ENCODE data around the gene AMN. TPM values are rescaled to one million over a fixed set of nuclear protein-coding genes. Genes with fewer than 3 reads are reported as not detected.

Gene AMN
- total RNA-seq, 2 donors from 2014 or later = 1.9 to 3.2 TPM

DNA sequence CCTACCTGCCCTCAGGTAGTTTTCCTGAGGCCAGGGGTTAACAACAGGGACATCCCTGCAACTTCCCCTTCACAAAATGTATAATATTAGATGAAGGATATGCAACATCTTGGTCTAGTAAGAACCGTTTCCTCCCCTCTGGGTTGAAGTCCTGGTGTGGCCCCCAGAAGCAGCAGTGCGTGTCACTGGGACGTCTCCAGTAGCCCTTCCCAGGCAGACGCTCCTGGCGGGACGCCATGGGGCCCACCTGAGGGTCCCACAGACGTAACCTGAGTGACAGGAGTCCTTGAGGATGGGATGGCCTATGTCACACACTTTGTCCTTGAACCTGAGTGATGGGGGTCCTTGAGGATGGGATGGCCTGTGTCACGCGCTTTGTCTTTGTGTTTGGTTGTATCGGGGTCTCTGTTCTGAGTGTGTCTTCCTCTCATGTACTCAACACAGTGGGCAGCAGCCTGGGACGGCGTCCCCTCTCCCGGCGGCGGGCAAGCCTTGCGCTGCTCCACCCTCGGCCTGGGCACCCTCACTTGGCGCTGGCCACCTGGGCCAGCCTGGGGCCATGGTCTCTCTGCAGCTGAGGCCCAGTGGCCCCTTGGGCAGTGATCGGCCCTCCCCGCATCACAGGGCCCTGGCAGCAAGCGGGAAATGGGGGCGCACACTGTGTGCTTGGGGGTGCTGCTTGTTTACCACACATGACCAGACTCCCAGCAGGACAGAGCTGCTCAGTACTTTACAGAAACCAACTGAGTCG is 14.3 kb upstream of the AMN start:
- Histone ChIP-seq H3K27me3 (ENCODE audit: control insufficient read depth, insufficient read depth, low read length, poor library complexity, severe bottlenecking) (no peaks in the 10 kb centered on the region), H3K9me3 (ENCODE audit: control insufficient read depth, low read length) (peaks cover 22% of the 10 kb centered on the region), H3K4me3 (ENCODE audit: low read length) (no peak overlapping the region), H3K27ac (ENCODE audit: low read depth, low read length) (no peak overlapping the region), H3K36me3 (ENCODE audit: control insufficient read depth, insufficient read depth, low read length) (peaks cover 24% of the 10 kb centered on the region), H3K4me1 (ENCODE audit: control insufficient read depth, insufficient read depth, low read length) (no peaks in the 10 kb centered on the region), H3K9ac (ENCODE audit: extremely low read depth, low read length, poor library complexity, severe bottlenecking) (no peak overlapping the region)
- TF ChIP-seq, protein P1, sequence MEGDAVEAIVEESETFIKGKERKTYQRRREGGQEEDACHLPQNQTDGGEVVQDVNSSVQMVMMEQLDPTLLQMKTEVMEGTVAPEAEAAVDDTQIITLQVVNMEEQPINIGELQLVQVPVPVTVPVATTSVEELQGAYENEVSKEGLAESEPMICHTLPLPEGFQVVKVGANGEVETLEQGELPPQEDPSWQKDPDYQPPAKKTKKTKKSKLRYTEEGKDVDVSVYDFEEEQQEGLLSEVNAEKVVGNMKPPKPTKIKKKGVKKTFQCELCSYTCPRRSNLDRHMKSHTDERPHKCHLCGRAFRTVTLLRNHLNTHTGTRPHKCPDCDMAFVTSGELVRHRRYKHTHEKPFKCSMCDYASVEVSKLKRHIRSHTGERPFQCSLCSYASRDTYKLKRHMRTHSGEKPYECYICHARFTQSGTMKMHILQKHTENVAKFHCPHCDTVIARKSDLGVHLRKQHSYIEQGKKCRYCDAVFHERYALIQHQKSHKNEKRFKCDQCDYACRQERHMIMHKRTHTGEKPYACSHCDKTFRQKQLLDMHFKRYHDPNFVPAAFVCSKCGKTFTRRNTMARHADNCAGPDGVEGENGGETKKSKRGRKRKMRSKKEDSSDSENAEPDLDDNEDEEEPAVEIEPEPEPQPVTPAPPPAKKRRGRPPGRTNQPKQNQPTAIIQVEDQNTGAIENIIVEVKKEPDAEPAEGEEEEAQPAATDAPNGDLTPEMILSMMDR (conservative IDR thresholded peaks at IDR 0.05) = no peak
- Mint-ChIP-seq H3K36me3 (ENCODE audit: low read depth) (peaks cover 43% of the 10 kb centered on the region), H3K4me1 (peaks cover under 1% of the 10 kb centered on the region), H3K27me3 (ENCODE audit: insufficient read depth) (no peaks in the 10 kb centered on the region), H3K27ac (no peak overlapping the region), H3K4me3 (no peak overlapping the region), H3K9me3 (peaks cover 27% of the 10 kb centered on the region)
- DNase-seq = no peak
- WGBS, 2 experiments (ENCODE audit: insufficient coverage in 1 of 2, insufficient read length in 1 of 2) = 95 to 97% methylated on average over 10 to 23 of the region's 23 CpGs

DNA sequence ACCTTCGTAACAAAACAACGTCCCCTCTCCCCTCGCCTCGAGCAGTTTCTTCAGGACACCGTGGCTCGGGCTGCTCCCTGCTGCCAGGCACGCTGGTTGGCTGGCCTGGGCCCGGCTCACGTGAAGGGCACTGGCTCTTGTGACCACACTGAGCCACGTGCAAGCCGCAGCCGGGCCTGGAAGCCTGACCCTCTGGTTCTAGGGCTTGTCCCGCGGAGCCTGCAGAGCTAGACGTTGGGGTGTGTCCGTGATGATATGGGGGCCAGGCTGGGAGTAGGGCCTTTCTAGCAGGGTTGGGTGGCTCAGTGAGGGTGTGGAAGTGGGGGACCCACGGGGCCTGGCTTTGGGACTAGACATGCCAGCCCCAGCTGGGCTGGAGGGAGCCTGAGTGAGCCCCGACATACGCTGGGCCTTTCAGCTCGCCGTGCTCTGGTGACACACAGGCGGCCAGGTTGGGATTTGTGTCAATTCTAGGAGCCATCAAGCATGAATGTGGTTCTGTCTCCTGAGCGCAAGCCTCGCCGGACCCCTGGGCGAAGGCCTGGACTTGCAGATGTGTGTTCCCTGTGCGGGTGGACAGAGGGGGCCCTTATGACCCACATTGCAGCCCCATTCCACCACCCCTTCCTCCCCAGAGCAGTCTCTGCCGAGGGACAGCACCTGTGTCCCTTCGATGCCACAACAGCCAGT is 13.6 kb upstream of the AMN start:
- Mint-ChIP-seq H3K4me1 (no peaks in the 10 kb centered on the region), H3K9me3 (peaks cover 27% of the 10 kb centered on the region), H3K27me3 (ENCODE audit: insufficient read depth) (no peaks in the 10 kb centered on the region), H3K4me3 (no peak overlapping the region), H3K27ac (peak overlapping the region; percentile 30), H3K36me3 (ENCODE audit: low read depth) (peaks cover 37% of the 10 kb centered on the region)
- Histone ChIP-seq H3K27me3 (ENCODE audit: control insufficient read depth, insufficient read depth, low read length, poor library complexity, severe bottlenecking) (no peaks in the 10 kb centered on the region), H3K9me3 (ENCODE audit: control insufficient read depth, low read length) (peaks cover 22% of the 10 kb centered on the region), H3K4me1 (ENCODE audit: control insufficient read depth, insufficient read depth, low read length) (no peaks in the 10 kb centered on the region), H3K36me3 (ENCODE audit: control insufficient read depth, insufficient read depth, low read length) (peaks cover 24% of the 10 kb centered on the region), H3K9ac (ENCODE audit: extremely low read depth, low read length, poor library complexity, severe bottlenecking) (no peak overlapping the region), H3K4me3 (ENCODE audit: low read length) (no peak overlapping the region), H3K27ac (ENCODE audit: low read depth, low read length) (no peak overlapping the region)
- TF ChIP-seq, protein P1 (conservative IDR thresholded peaks at IDR 0.05) = no peak
- 94 to 97% methylated on average over 13 to 29 of the region's 29 CpGs for WGBS, 2 experiments (ENCODE audit: insufficient coverage in 1 of 2, insufficient read length in 1 of 2)
- no peak for DNase-seq

DNA sequence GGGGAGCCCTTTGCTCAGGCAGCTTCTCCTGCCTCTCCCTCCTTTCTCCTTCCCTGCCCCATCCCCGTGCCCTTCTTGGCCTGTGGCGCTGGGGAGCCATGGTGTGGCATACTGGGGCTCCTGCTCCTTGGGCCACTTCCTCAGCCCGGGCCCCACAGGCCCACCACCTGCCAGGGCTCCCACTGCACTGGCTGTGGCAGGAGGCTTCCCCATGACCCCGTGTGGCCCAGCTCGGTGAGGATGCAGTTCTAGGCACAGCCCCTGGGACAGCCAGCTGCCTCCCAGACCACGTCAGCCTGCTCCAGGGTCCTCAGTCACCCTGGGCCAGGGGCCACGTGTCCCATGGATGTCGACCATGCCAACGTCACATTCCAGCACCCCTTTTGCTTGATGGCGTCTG is 13.0 kb upstream of the AMN start:
- 77 to 91% methylated on average over 4 to 10 of the region's 10 CpGs for WGBS, 2 experiments (ENCODE audit: insufficient coverage in 1 of 2, insufficient read length in 1 of 2)
- DNase-seq = no peak
- peaks cover 22% of the 10 kb centered on the region for H3K9me3 ChIP-seq (ENCODE audit: control insufficient read depth, low read length)
- no peak overlapping the region for H3K27ac ChIP-seq (ENCODE audit: low read depth, low read length)
- H3K4me1 ChIP-seq (ENCODE audit: control insufficient read depth, insufficient read depth, low read length) = no peaks in the 10 kb centered on the region
- no peaks in the 10 kb centered on the region for H3K27me3 Mint-ChIP-seq (ENCODE audit: insufficient read depth)
- no peaks in the 10 kb centered on the region for H3K27me3 ChIP-seq (ENCODE audit: control insufficient read depth, insufficient read depth, low read length, poor library complexity, severe bottlenecking)
- H3K36me3 ChIP-seq (ENCODE audit: control insufficient read depth, insufficient read depth, low read length) = peaks cover 24% of the 10 kb centered on the region
- TF ChIP-seq, protein P1 (conservative IDR thresholded peaks at IDR 0.05) = no peak
- peaks cover 27% of the 10 kb centered on the region for H3K9me3 Mint-ChIP-seq
- H3K27ac Mint-ChIP-seq = no peak overlapping the region
- no peaks in the 10 kb centered on the region for H3K4me1 Mint-ChIP-seq
- H3K4me3 ChIP-seq (ENCODE audit: low read length) = no peak overlapping the region
- peaks cover 33% of the 10 kb centered on the region for H3K36me3 Mint-ChIP-seq (ENCODE audit: low read depth)
- H3K9ac ChIP-seq (ENCODE audit: extremely low read depth, low read length, poor library complexity, severe bottlenecking) = no peak overlapping the region
- no peak overlapping the region for H3K4me3 Mint-ChIP-seq
